ENCODE measurements around the gene TMEM168.
"Not testable (repeated sequence)": the region's sequence is repeated elsewhere in the genome, so short reads cannot be mapped to it uniquely, and the experiment has no call there.

The TMEM168 gene

GRCh38 chr7:112789817-112790585 is at the start of gene TMEM168:
TSS of gene TMEM168 (minus strand) at chr7:112790393. CDS start at chr7:112784825, 5,568 bp downstream.
- peak; percentile 96 for ATAC-seq

GRCh38 chr7:112835928-112836327 is 45.7 kb upstream of the TMEM168 start:
- ATAC-seq = not testable (repeated sequence)

More at GRCh38 chr7:112789817-112790585, at the start of gene TMEM168:
- TF ChIP-seq ISL1 (CRISPR knock-in tag; IDR thresholded peaks at IDR 0.05) = no peak
- 0 out of 2 replicates have a peak, but pooled peaks have one; percentile 70 for TF ChIP-seq ZFP3 (CRISPR knock-in tag; IDR thresholded peaks at IDR 0.05)
- TF ChIP-seq TCF4 (CRISPR knock-in tag; IDR thresholded peaks at IDR 0.05; ENCODE audit: borderline replicate concordance) = no peak; the same call in 1 of the 2 replicates
- TF ChIP-seq BACH2 (CRISPR knock-in tag; IDR thresholded peaks at IDR 0.05; ENCODE audit: borderline replicate concordance) = no peak
- no peak for TF ChIP-seq ZNF565 (CRISPR knock-in tag; conservative IDR thresholded peaks at IDR 0.05; ENCODE audit: low read depth)
- TF ChIP-seq POU6F1 (CRISPR knock-in tag; IDR thresholded peaks at IDR 0.05; ENCODE audit: borderline replicate concordance, low read depth) = no peak
- no peak for TF ChIP-seq CSRNP3 (CRISPR knock-in tag; IDR thresholded peaks at IDR 0.05)
- TF ChIP-seq ARNTL (CRISPR knock-in tag; IDR thresholded peaks at IDR 0.05; ENCODE audit: borderline replicate concordance, low read depth) = no peak
- TF ChIP-seq TSHZ2 (CRISPR knock-in tag; IDR thresholded peaks at IDR 0.05) = peak; percentile 48
- TF ChIP-seq CREB5 (CRISPR knock-in tag; IDR thresholded peaks at IDR 0.05; ENCODE audit: low read depth) = 0 out of 2 replicates have a peak, but pooled peaks have one; percentile 2
- TF ChIP-seq PATZ1 (CRISPR knock-in tag; IDR thresholded peaks at IDR 0.05; ENCODE audit: borderline replicate concordance) = no peak
- TF ChIP-seq OSR1 (CRISPR knock-in tag; IDR thresholded peaks at IDR 0.05) = no peak
- no peak for TF ChIP-seq ZC3H10 (CRISPR knock-in tag; IDR thresholded peaks at IDR 0.05)
- no peak for TF ChIP-seq RARB (CRISPR knock-in tag; IDR thresholded peaks at IDR 0.05)
- TF ChIP-seq CSDC2 (CRISPR knock-in tag; IDR thresholded peaks at IDR 0.05) = peak; percentile 63; the same call in 1 of the 2 replicates
- no peak for TF ChIP-seq ESRRG (CRISPR knock-in tag; IDR thresholded peaks at IDR 0.05)
- TF ChIP-seq GLIS3 (CRISPR knock-in tag; IDR thresholded peaks at IDR 0.05) = peak; percentile 70; the same call in 1 of the 2 replicates
- no peak for TF ChIP-seq SNAI2 (CRISPR knock-in tag; IDR thresholded peaks at IDR 0.05)
- TF ChIP-seq ZFP30 (CRISPR knock-in tag; IDR thresholded peaks at IDR 0.05) = 0 out of 2 replicates have a peak, but pooled peaks have one; percentile 52
- TF ChIP-seq ZNF70 (CRISPR knock-in tag; IDR thresholded peaks at IDR 0.05) = 0 out of 2 replicates have a peak, but pooled peaks have one; percentile 15
- no peak for TF ChIP-seq TOX (CRISPR knock-in tag; IDR thresholded peaks at IDR 0.05; ENCODE audit: borderline replicate concordance)
- TF ChIP-seq PPARA (CRISPR knock-in tag; IDR thresholded peaks at IDR 0.05; ENCODE audit: borderline replicate concordance) = no peak
- no peak for TF ChIP-seq ZNF8 (CRISPR knock-in tag; IDR thresholded peaks at IDR 0.05)
